Nephron (organoid): ENCODE measurements around the gene SPATA2.

Experiments
- H3K27ac Mint-ChIP-seq, 3 experiments: 2 replicates each; pipeline ENCODE4 v1.8.0; 2020; ENCODE audit warnings: mixed read lengths in 3 of 3, mild to moderate bottlenecking in 2 of 3, moderate library complexity in 1 of 3
- H3K27me3 Mint-ChIP-seq: 2 replicates; pipeline ENCODE4 v1.8.0; 2021; ENCODE audit warnings: low read depth, mild to moderate bottlenecking, moderate library complexity, mixed read lengths
- H3K36me3 Mint-ChIP-seq: 2 replicates; pipeline ENCODE4 v1.8.0; 2020; ENCODE audit warnings: low read depth, mixed read lengths
- H3K4me1 Mint-ChIP-seq: 2 replicates; pipeline ENCODE4 v1.8.0; 2020; ENCODE audit warnings: mixed read lengths
- H3K4me3 Mint-ChIP-seq, 3 experiments: 2 replicates each; pipeline ENCODE4 v1.8.0; 2020; ENCODE audit warnings: mild to moderate bottlenecking in 3 of 3, mixed read lengths in 3 of 3, moderate library complexity in 2 of 3
- H3K9me3 Mint-ChIP-seq: 2 replicates; pipeline ENCODE4 v1.8.0; 2020; ENCODE audit warnings: mixed read lengths
- TF ChIP-seq, protein P1 (sequence below), 3 experiments: fragments of 200-600 bp; sonication (generic); IDR thresholded peaks; one replicate each; pipeline ENCODE4 v1.5.0; 2021; ENCODE audit warnings: antibody characterized with exemption in 3 of 3; ENCODE audit not compliant: unreplicated experiment in 3 of 3

SPATA2 gene

DNA sequence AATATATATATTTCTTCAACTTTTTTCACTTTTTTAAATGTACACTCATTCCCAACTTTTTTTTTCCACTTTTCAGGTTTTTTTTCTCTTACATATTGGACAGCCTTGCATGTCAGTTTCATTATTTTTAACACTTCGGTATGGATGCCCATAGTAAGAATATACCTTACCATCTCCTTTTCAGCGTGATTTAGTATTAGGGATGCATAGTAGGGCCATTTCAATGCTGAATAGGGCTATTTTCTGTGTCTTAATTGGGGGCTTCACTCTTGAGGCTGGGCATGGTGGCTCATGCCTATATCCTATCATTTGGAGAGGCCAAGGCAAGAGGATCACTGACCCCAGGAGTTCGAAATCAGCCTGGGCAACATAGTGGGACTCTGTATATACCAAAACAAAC lies 27.6 kb upstream of the SPATA2 start:
- Mint-ChIP-seq H3K27ac (no peak overlapping the region), H3K4me3 (no peak overlapping the region), H3K4me1 (peaks cover 29% of the 10 kb centered on the region), H3K9me3 (no peaks in the 10 kb centered on the region), H3K27me3 (no peaks in the 10 kb centered on the region), H3K36me3 (peaks cover 57% of the 10 kb centered on the region)
- TF ChIP-seq, protein P1, sequence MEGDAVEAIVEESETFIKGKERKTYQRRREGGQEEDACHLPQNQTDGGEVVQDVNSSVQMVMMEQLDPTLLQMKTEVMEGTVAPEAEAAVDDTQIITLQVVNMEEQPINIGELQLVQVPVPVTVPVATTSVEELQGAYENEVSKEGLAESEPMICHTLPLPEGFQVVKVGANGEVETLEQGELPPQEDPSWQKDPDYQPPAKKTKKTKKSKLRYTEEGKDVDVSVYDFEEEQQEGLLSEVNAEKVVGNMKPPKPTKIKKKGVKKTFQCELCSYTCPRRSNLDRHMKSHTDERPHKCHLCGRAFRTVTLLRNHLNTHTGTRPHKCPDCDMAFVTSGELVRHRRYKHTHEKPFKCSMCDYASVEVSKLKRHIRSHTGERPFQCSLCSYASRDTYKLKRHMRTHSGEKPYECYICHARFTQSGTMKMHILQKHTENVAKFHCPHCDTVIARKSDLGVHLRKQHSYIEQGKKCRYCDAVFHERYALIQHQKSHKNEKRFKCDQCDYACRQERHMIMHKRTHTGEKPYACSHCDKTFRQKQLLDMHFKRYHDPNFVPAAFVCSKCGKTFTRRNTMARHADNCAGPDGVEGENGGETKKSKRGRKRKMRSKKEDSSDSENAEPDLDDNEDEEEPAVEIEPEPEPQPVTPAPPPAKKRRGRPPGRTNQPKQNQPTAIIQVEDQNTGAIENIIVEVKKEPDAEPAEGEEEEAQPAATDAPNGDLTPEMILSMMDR (IDR thresholded peaks at IDR 0.05; ENCODE audit: unreplicated experiment in 3 of 3), result no peak

DNA sequence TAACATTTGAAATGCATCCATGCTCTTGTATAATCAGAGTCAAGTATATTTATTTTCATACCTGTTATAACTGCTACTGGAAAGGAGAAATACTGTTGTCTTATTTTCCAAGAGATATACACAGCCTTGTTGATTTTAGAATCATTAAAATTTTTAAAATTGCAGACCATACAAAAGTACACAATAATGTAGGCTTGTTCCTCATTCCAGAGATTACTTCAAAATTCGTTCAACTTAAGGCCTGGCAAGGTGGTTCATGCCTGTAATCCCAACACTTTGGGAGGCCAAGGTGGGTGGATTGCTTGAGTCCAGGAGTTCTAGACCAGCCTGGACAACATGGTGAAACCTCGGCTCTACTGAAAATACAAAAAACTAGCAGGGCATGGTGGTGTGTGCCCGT lies 27.0 kb upstream of the SPATA2 start:
- H3K27me3 Mint-ChIP-seq, result no peaks in the 10 kb centered on the region
- TF ChIP-seq, protein P1 (IDR thresholded peaks at IDR 0.05; ENCODE audit: unreplicated experiment in 3 of 3), result no peak
- peaks cover 50% of the 10 kb centered on the region for H3K36me3 Mint-ChIP-seq
- H3K4me1 Mint-ChIP-seq, result peaks cover 35% of the 10 kb centered on the region
- H3K4me3 Mint-ChIP-seq, result no peak overlapping the region
- no peaks in the 10 kb centered on the region for H3K9me3 Mint-ChIP-seq
- H3K27ac Mint-ChIP-seq, result no peak overlapping the region

DNA sequence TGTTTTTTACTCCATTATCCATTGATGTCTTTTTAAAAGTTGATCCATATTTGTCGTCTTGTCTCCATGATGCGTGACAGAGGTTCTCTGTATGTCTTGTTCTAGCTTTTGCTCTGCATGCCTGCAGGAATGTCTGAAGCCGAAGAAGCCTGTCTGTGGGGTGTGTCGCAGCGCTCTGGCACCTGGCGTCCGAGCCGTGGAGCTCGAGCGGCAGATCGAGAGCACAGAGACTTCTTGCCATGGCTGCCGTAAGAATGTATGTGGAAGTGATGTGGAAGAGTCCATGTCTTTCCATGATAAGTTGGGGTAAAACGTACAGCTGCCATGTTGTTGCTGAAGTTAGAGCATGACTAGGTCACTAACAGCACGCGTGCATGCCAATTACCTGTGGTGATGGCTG lies 26.1 kb upstream of the SPATA2 start:
- H3K36me3 Mint-ChIP-seq, result peaks cover 42% of the 10 kb centered on the region
- no peaks in the 10 kb centered on the region for H3K9me3 Mint-ChIP-seq
- peaks cover 43% of the 10 kb centered on the region for H3K4me1 Mint-ChIP-seq
- H3K4me3 Mint-ChIP-seq, result peak overlapping the region in 1 of 3 experiments; percentile 57
- H3K27ac Mint-ChIP-seq, result peak overlapping the region in 1 of 3 experiments; percentile 10
- TF ChIP-seq, protein P1 (IDR thresholded peaks at IDR 0.05; ENCODE audit: unreplicated experiment in 3 of 3), result no peak
- no peaks in the 10 kb centered on the region for H3K27me3 Mint-ChIP-seq

DNA sequence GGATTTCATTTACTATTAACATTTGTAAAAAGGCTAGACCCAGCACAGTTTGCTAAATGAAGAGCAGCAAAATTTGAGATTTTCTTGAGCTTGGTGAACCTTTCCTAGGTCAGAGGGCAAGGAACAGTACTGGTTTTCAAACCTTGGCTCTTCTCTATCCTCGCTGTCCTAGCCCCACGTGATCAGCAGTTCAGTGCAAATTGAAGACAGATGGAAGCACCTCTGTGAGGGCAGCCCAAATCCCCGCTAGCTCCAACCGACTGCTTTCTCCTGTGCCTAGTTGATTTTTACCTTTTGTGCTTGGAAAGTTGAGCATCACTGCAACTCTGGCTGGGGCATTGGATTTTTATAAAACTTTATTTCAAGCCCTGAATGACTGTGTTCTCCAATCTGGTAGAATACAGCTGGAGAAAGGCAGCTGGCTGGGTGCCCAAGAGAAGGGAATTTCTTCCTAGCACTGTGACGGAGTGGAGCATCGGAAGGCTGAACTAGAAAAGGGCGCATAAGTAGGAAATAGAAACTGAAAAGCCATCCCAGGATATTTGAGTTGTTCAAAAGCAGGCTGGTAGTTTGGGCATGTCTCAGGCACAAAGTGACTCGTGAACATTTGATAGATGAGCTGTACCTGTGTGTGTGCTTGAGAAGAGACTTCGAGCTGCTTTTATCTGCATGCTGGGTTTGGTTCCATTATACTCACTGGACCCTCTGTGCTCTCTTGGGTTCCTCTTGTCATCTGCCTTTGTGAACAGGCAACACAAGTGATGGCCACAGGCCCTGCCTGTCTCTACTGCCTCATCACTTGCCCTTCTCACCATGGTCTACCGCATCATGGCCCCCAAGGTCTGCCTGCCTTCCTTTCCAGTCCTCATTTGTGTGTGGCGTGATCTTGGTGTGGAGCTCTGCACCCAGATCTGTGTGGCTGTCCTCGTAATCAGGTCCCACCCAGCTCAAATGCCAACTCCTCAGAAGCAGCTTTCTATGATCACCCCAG lies 23.1 kb upstream of the SPATA2 start:
- Mint-ChIP-seq H3K4me3 (peak overlapping the region; percentile 73 to 100 (median 99)), H3K27ac (peak overlapping the region; percentile 40 to 78 (median 43)), H3K27me3 (peaks cover 1% of the 10 kb centered on the region), H3K9me3 (no peaks in the 10 kb centered on the region), H3K36me3 (peaks cover 22% of the 10 kb centered on the region), H3K4me1 (peaks cover 43% of the 10 kb centered on the region)
- TF ChIP-seq, protein P1 (IDR thresholded peaks at IDR 0.05; ENCODE audit: unreplicated experiment in 3 of 3), result no peak

DNA sequence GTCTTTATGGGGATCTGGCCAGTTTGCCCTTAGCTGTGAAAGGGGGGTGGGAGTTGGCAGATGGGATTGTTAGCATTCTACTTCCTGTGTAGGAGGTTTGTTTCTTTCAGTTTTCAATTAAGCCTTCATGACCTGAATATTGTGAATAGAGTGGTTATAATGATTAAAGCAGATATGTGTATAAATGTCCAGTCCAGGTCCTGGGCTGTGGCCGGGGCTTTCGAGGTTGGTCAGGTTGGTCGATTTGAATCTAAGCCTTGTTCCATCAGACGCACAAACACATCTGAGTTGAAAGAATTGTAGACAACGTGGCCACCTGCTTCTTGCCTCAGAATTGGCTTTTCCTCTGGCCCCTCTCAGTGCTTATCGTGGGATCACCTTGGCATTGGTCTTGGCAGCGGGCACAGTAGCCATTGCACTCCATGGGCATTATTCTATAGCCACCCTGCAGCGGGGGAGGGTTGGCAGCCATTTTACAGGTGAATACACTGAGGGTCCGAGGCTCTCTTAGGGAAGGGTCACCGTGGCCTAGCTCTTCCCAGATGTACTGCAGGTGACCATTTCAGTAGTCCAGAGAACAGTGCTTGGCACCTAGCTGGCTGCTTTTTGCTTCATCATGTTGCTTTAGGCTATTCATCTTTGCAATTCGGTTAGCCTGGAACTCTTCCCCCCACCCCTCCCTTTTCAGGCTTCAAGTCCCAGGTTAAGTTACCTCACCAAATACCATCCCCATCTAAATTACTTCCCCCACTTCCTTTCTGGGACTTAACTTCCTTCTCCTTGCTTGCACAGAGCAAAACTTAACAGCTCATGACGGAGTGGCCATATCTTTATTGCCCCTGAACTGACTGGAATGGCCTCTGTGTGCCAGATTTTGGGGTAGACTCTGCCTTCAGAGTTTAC lies 21.9 kb upstream of the SPATA2 start:
- TF ChIP-seq, protein P1 (IDR thresholded peaks at IDR 0.05; ENCODE audit: unreplicated experiment in 3 of 3), result no peak
- no peaks in the 10 kb centered on the region for H3K9me3 Mint-ChIP-seq
- H3K27ac Mint-ChIP-seq, result peak overlapping the region; percentile 81 to 99 (median 98)
- peak overlapping the region; percentile 99 to 100 (median 99) for H3K4me3 Mint-ChIP-seq
- peaks cover 17% of the 10 kb centered on the region for H3K36me3 Mint-ChIP-seq
- peaks cover 43% of the 10 kb centered on the region for H3K4me1 Mint-ChIP-seq
- H3K27me3 Mint-ChIP-seq, result peaks cover 3% of the 10 kb centered on the region
